ENCODE data around the gene SLC2A4RG.

DNA sequence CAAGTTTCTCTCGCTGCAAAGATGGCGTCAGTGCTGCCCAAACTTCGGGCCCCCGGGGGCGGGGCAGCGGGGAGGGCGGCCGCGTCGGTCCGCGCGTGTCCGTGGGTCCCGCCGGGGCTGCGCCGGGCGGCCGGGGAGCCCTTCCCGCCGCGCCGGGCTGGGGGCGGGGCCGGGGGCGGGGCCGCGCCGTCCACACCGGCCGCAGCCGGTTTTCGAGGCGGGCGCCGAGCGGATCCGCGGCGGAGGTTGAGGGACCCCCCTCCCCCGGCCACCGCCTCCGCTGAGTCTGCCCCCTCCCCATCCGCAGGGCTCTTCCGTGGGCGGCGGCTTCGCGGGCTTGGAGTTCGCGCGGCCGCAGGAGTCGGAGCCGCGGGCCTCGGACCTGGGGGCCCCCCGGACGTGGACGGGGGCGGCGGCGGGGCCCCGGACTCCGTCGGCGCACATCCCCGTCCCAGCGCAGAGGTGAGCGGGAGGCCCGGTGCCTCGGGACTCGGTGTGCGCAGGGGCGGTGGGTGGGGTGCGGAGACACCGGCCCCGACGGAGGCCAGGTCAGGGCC is 572 bp downstream of the SLC2A4RG start:
- TF ChIP-seq, protein P1, sequence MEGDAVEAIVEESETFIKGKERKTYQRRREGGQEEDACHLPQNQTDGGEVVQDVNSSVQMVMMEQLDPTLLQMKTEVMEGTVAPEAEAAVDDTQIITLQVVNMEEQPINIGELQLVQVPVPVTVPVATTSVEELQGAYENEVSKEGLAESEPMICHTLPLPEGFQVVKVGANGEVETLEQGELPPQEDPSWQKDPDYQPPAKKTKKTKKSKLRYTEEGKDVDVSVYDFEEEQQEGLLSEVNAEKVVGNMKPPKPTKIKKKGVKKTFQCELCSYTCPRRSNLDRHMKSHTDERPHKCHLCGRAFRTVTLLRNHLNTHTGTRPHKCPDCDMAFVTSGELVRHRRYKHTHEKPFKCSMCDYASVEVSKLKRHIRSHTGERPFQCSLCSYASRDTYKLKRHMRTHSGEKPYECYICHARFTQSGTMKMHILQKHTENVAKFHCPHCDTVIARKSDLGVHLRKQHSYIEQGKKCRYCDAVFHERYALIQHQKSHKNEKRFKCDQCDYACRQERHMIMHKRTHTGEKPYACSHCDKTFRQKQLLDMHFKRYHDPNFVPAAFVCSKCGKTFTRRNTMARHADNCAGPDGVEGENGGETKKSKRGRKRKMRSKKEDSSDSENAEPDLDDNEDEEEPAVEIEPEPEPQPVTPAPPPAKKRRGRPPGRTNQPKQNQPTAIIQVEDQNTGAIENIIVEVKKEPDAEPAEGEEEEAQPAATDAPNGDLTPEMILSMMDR (IDR thresholded peaks at IDR 0.05; ENCODE audit: insufficient read depth, low read depth, low read length), result no peak
- no peak for TF ChIP-seq EZH2 (IDR thresholded peaks at IDR 0.05; ENCODE audit: insufficient read depth, low read length)
